Measurements from ENCODE around the gene LOC101059915.

The LOC101059915 gene

DNA sequence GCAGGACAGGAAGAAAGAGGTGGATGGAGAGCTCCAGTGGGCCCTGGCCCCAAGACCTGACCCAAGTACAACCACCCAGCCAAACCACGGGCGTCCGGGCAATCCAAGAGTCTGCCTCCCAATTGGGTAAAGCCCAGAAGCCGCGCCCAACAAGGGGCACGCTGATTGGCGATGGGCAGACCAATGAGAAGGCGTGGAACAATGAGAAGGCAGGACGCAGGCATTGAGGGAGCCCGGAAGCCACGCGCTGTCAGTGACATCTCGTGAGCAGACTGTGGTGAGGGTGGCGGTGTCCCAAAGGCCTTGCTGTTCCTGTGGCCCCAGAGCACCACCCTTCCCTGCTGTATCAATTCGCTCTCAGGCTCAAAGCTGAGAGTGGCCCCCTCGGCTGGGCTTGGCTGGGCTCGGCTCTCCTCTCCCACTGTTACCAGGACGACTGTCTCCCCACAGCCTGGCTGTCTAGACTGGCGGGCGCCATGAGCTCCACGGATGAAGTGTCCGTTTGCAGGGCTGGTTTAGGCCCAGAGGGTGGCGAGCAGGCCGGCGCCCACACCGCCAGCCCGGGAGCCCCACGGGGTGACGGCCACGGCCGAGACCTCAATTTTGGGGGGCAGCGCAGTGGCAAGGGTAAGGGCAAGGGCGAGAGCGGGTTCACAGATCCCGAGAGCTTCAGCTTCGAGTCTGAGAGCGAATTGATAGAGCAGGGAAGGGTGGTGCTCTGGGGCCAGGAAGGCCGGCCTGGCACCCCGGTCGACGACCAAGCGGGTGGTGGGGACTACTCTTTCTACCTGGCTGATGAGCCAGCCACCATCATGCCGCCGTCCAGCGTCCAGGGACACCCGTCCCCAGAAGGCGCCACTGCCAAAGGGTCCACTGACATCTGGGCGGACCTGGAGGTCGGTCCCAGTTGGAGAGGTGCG lies at the start of gene LOC101059915:
Gene LOC101059915, plus strand, starts transcription at position 219 of the 920 bp plus-strand sequence.
- no peak for DNase-seq (ENCODE audit: low read depth in 1 of 2, low spot score in 1 of 2)

- no peak for DNase-seq (ENCODE audit: low read depth in 1 of 2, low spot score in 1 of 2)
These were observed 49.6 kb upstream of the LOC101059915 start for GRCh38 chrX:71617742-71618141.

DNA sequence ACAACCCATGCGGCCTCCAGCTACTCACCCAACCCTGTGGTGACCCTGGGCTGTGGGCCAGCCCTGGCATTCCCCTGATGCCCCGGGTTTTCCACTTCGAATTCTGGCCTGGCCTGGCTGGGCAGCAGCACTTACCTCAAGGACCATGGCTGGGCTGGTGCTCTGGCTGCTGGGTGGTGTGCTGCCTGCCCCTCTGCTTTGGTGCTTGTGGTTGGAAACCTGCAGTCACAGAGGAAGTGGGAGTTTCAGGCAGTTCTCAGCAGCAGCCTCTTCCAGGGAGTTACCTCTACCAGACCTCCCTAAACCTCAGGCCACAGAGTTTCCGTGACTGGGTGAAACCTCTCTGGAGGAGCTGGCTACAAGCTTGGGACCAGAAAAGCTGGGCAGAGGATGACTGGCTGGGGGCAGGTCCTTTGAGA lies 49.0 kb upstream of the LOC101059915 start, which contains the start of gene CXCR3:
Gene CXCR3, minus strand, starts transcription at position 209 of the 419 bp plus-strand sequence. Its CDS starts 62 bp downstream, at position 147.
- peak; percentile 21 to 73 for DNase-seq (ENCODE audit: low read depth in 1 of 2, low spot score in 1 of 2)

DNA sequence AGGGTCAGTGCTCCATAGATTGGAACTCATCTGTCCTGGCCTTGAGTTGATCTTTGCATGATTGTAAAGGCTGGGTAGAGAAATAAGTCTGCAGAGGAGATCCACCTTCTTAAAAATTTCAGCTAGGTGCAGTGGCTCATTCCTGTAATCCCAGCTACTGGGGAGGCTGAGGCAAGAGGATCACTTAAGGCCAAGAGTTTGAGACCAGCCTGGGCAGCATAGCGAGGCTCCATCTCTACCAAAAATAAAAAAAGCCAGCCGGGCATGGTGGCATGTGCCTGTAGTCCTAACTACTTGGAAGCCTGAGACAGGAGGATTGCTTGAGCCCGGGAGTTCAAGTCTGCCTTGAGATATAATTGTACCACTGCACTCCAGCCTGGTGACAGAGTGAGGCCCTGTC lies 48.6 kb upstream of the LOC101059915 start:
- DNase-seq (ENCODE audit: low read depth in 1 of 2, low spot score in 1 of 2) = no peak

DNA sequence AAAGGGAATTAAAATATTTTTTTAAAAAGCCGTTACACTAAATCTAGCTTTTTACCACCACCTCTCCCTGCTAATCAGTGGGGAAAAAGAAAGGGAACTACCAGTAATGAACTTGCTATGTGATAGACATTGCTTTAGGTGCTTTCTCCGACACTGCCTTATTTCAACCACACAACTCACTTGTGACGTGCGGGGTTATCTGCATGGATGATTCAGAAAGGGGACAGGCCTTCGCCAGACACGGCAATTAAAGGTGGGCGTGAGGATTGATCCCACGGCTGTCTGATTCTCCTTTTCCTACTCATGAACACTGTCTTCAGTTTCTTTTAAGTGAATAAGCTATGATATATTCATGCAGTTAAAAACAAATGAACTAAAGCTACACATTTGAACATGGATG lies 48.2 kb upstream of the LOC101059915 start:
- DNase-seq (ENCODE audit: low read depth in 1 of 2, low spot score in 1 of 2) = peak in 1 of 2 donors; percentile 74

- no peak for DNase-seq (ENCODE audit: low read depth in 1 of 2, low spot score in 1 of 2)
These were observed 47.4 kb upstream of the LOC101059915 start for GRCh38 chrX:71619986-71620385.

- DNase-seq (ENCODE audit: low read depth in 1 of 2, low spot score in 1 of 2) = no peak
These were observed 45.7 kb upstream of the LOC101059915 start for GRCh38 chrX:71621603-71622002.

DNA sequence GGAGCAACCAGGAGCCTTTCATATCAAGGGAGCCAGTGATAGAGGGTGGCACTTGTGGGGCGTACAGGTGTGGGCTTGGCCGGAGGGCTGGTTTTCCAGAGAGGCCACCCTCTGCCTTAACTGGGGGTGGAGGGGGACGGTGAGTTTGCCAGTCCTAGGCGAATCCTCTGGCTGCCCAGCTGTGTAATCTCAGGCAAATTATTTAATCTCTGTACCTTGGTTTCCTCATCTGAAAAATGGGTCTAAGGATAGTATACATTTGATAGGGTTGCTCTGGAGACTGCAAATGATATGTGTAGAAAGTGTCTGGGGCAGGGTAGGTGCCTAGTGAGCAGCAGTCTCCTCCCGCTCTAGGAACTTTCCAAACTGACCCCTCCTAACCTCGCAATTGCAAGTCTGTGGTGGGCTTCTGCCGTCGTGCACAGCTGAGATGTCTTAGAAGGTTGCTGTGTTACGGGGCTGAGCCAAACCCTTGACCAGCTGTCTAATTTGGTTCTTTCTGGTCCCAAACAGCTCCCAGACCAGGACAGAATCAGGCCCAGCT lies 45.2 kb upstream of the LOC101059915 start:
- DNase-seq (ENCODE audit: low read depth in 1 of 2, low spot score in 1 of 2) = no peak

DNA sequence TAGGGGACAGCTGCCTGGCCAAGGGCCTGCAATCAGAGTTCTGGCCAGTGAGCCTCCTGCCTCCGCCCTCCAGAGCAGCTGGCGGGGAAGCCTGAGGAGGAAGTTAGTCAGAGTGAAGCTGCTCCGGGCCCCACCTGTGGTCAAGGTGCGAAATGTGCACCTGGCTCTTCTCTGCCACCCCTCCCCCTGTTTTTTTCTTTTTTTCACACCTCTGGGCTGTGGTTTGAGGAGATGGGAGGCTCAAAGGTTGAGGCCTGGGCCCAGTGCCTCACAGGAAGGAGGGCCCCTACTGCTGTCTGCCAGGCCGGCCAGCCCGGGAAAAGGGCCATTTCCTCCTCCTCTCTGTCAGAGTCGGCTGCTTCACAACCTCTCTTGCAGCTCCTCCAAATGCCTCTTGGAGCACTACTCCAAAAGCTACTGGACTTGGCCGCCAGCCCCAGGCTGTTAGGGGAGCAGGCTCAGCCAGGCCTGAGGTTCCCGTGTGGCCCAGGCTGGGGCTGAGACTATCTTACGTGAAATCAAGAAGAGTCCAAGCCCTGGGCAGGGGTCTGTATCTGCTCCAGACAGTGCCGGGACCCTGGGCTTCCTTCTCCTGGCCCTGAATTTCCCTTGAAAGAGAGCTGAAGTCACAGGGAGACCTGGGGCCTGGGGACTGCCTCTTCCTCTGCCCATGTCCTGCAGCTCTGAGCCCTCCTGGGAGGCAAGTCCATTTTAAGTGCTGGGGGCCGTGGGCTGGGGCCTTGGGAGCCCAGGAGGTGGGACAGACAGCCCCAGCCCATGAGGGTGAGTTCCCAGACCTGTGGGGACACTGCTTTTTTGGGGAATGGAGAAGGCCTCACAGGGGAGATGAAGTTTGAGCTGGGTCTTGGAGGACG lies 44.5 kb upstream of the LOC101059915 start:
- DNase-seq (ENCODE audit: low read depth in 1 of 2, low spot score in 1 of 2) = peak; percentile 16 to 63

DNA sequence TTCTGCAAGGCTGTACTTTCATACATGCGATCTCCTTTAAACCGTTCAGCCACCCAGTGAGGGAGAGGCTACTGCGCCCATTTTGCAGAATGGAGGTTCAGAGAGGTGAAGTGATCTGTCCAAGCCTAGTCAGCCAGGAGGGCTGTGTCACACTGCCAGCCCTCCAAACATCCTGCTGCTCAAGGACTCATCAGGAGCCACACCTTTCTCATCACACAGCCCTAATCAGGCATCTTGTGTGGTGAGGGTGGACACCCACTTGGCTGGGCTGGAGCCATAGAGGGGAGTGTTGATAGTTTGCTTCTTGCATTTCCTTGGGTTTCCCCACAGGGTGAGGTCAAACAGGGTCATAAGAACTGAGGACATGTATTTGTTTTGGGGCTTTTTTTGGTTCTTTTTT lies 43.6 kb upstream of the LOC101059915 start:
- DNase-seq (ENCODE audit: low read depth in 1 of 2, low spot score in 1 of 2) = no peak

- no peak for DNase-seq (ENCODE audit: low read depth in 1 of 2, low spot score in 1 of 2)
These were observed 41.9 kb upstream of the LOC101059915 start for GRCh38 chrX:71625471-71625870.

DNA sequence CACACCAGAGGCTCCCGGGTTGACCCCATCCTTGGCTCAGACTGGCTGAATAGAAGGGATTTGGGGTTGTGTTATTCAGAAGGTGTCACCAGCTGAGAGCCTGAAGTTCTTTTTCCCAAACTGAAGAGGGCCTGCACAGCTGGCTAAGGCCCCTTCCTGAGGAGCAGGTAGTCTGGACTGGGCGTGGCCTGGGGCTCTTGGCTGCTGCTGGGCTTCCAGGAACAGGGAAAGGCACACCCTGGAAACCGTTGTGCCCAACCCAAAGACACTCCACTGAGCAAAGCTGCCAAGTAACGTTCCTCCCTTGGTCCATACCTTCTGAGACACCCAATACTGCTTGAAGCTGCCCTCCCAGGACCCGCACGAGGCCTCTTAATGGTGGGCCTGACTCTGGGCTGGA lies 40.8 kb upstream of the LOC101059915 start:
- no peak for DNase-seq (ENCODE audit: low read depth in 1 of 2, low spot score in 1 of 2)

GRCh38 chrX:71627588-71628404 lies 39.5 kb upstream of the LOC101059915 start:
- no peak for DNase-seq (ENCODE audit: low read depth in 1 of 2, low spot score in 1 of 2)

DNA sequence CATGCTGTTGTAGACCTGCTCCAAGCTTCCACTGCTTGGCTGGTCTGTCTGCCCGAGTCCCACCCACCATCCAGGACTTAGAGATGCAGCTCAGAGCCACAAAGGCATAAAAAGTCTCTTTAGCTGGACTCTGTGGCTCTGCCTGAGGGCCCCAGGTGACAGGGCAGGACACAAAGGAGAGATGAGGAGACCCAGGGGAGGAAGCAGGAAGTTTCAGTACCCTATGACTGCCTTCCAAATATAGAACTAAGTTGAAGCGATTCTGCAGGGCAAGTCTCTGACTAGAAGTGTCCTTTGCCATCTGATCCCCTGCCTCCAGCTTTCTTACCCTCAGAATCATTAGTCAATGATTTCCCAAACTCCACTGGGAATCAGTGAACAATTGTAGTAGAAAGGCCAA lies 37.9 kb upstream of the LOC101059915 start:
- DNase-seq (ENCODE audit: low read depth in 1 of 2, low spot score in 1 of 2) = no peak

DNA sequence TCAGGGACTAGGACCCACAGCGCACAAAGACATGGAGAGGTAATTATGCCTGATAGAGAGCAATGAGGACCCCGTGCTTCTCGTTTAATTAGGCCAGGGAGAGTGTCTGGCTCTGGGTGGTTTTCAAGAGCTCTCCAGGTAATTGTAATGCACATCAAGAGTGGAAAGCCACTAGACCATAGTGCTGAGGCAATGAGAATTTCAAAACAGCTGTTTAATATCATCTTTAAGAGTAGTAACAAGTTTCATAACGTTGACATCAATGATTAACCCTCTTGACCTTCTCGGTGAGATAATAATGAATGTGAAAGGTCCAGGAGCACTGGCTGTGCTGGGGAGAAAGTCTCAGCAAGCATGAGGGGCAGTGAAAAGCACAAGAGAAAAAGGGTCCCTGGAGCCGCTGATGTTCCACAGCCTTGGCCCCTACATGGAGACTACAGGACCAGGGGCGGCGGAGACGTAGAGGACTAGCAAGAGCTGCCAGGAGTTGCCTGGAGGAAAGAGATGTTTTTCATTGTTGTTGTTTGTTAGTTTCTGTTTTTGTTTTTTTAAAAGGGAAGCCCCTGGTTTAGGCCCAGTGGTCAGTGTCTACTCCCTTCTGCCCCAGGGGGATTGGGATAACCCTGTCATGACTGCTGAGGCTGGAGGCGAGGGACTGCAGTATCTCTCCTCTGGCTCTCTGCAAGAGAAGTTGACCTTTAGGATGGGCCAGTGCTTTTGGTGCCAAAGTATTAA lies 34.3 kb upstream of the LOC101059915 start:
- no peak for DNase-seq (ENCODE audit: low read depth in 1 of 2, low spot score in 1 of 2)

GRCh38 chrX:71634366-71634765 lies 33.0 kb upstream of the LOC101059915 start:
- DNase-seq (ENCODE audit: low read depth in 1 of 2, low spot score in 1 of 2) = no peak

DNA sequence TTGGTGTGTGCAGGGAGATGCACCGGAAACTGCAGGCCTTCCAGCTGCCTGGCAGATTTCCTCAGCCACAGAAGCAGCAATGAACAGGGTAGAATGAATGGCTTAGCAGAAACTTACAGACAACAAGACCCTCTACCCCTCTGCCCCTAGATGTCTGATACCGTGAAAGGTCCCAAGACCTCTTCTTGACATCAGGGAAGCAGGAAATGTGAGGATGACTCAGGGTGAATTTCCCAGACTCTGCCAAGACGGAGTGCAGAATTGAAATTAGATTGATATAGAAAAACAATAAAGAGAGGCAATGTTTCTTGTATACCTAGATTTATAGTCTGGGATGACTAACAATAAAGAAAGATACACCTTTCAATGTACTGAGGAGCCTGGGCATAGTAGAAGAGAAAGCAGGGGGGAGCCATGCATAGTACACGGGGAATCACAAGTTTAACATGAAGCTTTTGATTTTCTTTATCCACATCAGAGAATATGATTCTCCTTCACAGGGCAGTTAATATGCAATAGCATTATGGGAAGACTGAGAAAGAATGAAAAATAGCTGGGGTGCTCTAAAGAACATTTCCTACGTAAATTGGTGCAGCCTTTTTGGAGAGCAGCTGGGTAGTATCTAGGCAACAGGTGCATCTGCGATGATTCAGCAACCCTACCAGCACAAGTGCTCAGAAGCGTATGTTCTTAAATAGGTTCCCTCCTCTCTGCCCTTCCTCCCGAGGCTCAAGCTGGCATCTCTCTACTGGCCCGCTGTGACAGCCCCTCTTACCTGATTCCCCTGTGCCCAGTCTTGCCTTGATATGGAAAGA lies 30.7 kb upstream of the LOC101059915 start:
- no peak for DNase-seq (ENCODE audit: low read depth in 1 of 2, low spot score in 1 of 2)

DNA sequence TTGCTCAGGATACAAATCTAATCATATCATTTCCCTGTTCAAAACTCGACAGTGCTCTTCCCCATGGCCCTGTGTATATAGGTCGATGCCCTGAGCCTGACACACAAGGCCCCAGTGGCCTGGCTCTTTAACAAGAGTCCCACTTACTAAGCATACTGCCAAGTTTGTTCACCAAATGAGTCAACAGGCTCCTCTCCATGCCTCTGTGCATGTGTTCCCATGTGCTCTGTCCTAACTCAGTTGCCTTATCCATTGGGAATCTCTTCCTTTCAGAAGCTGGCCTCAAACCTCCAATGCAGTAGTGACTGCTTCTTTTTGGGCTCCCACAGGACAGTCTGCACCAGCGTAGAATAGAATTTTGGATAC lies 30.1 kb upstream of the LOC101059915 start:
- no peak for DNase-seq (ENCODE audit: low read depth in 1 of 2, low spot score in 1 of 2)

GRCh38 chrX:71637848-71638247 lies 29.5 kb upstream of the LOC101059915 start:
- no peak for DNase-seq (ENCODE audit: low read depth in 1 of 2, low spot score in 1 of 2)

Measured in activated CD4-positive, alpha-beta T cell treated with anti-CD3 and anti-CD28 coated beads, Interleukin-2, amount 50 U/mL, for 24 hours (primary cell).